Thoracic aorta (tissue), 2 donors: ENCODE results near the gene UGT1A6. TPM values are rescaled to one million over a fixed set of nuclear protein-coding genes. Genes with fewer than 3 reads are reported as not detected.

Experiments
- ATAC-seq: fragments of 150-250 bp; one replicate; pipeline ENCODE4 v1.8.0; 2017; ENCODE audit warnings: low read depth; ENCODE audit not compliant: insufficient number of reproducible peaks, low FRiP score
- DNase-seq: peaks from one replicate; pipeline ENCODE4 v3.0.0-alpha.2; 2020; ENCODE audit warnings: low spot score
- H3K27ac ChIP-seq, 2 donors: fragments of 200-600 bp; sonication (generic); 1 replicate in 1 of 2; 2 replicates in 1 of 2; pipeline ENCODE4 v1.5.1; 2016; ENCODE audit warnings: mild to moderate bottlenecking in 2 of 2, moderate library complexity in 2 of 2
- H3K27me3 ChIP-seq: fragments of 200-600 bp; sonication (generic); replicated peaks from 2 replicates; pipeline ENCODE4 v1.6.0; 2016; ENCODE audit warnings: mild to moderate bottlenecking; ENCODE audit not compliant: insufficient read depth
- H3K36me3 ChIP-seq: fragments of 200-600 bp; sonication (generic); one replicate; pipeline ENCODE4 v1.5.1; 2016
- H3K4me1 ChIP-seq, 2 donors: fragments of 200-600 bp; sonication (generic); 1 replicate in 1 of 2; 2 replicates in 1 of 2; pipeline versions ENCODE4 v1.5.1 to v1.6.0; 2016; ENCODE audit warnings: low read depth in 2 of 2, mild to moderate bottlenecking in 1 of 2; ENCODE audit not compliant: control insufficient read depth in 1 of 2
- H3K4me3 ChIP-seq: fragments of 200-600 bp; sonication (generic); 2 replicates; pipeline ENCODE4 v1.5.1; 2016; ENCODE audit warnings: mild to moderate bottlenecking
- H3K9me3 ChIP-seq: fragments of 200-600 bp; sonication (generic); 2 replicates; pipeline ENCODE4 v1.5.1; 2016
- total RNA-seq, 2 donors: library from RNA; depleted of rRNA; stranded (reverse); fragments of >200 nt; gene quantifications; one replicate each; pipeline versions ENCODE4 v1.1.0 to v1.2.3, GENCODE V29; 2016
- TF ChIP-seq, protein P1 (sequence below): fragments of 200-600 bp; sonication (generic); IDR thresholded peaks from one replicate; pipeline ENCODE4 v1.5.1; 2019; ENCODE audit warnings: antibody characterized with exemption

The UGT1A6 gene
- total RNA-seq, 2 donors from 2014 or later = not detected

DNA sequence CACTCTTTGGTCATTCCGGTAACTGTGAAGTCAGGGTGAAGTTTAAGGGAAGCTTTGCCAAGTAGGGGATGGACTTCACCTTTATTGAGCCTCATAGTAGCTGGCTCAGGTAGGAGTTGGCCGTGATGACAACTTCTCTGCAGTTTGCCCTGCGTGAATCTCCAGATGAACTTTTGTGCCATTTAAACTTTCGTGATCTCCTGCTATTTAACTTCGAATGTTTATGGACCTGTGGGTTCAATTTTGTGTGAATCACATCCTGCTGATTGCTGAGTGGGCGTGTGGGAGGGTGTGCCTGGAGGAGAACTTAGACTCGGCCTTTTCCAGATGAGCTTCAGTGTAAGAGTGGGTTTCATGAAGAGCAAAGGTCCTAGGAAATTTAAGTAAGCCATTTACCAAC, 71.6 kb downstream of the UGT1A6 start:
- no peaks in the 10 kb centered on the region for H3K27me3 ChIP-seq
- H3K27ac ChIP-seq = no peak overlapping the region
- DNase-seq = no peak
- no peak overlapping the region for H3K4me3 ChIP-seq
- TF ChIP-seq, protein P1, sequence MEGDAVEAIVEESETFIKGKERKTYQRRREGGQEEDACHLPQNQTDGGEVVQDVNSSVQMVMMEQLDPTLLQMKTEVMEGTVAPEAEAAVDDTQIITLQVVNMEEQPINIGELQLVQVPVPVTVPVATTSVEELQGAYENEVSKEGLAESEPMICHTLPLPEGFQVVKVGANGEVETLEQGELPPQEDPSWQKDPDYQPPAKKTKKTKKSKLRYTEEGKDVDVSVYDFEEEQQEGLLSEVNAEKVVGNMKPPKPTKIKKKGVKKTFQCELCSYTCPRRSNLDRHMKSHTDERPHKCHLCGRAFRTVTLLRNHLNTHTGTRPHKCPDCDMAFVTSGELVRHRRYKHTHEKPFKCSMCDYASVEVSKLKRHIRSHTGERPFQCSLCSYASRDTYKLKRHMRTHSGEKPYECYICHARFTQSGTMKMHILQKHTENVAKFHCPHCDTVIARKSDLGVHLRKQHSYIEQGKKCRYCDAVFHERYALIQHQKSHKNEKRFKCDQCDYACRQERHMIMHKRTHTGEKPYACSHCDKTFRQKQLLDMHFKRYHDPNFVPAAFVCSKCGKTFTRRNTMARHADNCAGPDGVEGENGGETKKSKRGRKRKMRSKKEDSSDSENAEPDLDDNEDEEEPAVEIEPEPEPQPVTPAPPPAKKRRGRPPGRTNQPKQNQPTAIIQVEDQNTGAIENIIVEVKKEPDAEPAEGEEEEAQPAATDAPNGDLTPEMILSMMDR = no peak
- ATAC-seq = no peak
- H3K36me3 ChIP-seq = no peaks in the 10 kb centered on the region
- no peaks in the 10 kb centered on the region for H3K9me3 ChIP-seq
- no peaks in the 10 kb centered on the region for H3K4me1 ChIP-seq

DNA sequence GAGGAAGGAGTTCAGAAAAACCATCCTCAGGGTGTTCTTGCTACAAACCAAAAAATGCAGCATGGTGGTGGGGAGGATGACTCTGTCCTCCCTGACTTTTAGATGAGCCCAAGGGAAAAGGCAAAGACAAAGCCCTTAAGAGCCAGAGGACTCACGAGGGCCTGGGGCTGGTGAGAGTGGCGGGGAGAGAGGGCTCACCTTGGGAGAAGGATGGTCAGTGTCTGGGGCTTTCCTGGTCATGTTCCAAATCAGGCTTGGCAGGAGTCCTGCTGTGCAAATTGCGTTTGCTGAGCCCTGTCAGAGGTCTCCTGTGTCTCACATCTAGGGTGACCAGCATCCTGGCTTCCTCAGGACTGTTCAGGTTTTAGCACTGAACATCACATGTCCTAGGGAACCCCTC, 72.1 kb downstream of the UGT1A6 start:
- Histone ChIP-seq H3K4me3 (no peak overlapping the region), H3K4me1 (no peaks in the 10 kb centered on the region), H3K36me3 (no peaks in the 10 kb centered on the region), H3K9me3 (no peaks in the 10 kb centered on the region), H3K27ac (no peak overlapping the region), H3K27me3 (no peaks in the 10 kb centered on the region)
- no peak for DNase-seq
- TF ChIP-seq, protein P1 = no peak
- no peak for ATAC-seq

DNA sequence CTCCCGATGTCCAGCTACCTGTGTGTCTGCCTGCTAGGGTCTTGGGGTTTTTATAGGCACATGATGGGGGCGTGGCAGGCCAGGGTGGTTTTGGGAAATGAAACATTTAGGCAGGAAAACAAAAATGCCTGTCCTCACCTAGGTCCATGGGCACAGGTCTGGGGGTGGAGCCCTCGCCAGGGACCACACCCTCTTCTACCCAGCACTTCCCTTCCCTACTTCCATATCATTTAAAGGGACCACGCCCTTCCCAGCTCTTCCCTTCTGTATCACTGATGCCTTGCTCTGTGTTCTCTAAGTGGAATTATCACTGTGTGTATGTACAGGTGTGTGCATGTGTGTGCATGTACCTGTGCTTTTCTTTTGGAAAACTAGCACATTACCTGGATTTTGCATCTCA, 73.7 kb downstream of the UGT1A6 start:
- Histone ChIP-seq H3K4me3 (no peak overlapping the region), H3K27me3 (no peaks in the 10 kb centered on the region), H3K9me3 (no peaks in the 10 kb centered on the region), H3K36me3 (no peaks in the 10 kb centered on the region), H3K4me1 (no peaks in the 10 kb centered on the region), H3K27ac (no peak overlapping the region)
- ATAC-seq (no peak), DNase-seq (no peak)
- TF ChIP-seq, protein P1 = no peak

DNA sequence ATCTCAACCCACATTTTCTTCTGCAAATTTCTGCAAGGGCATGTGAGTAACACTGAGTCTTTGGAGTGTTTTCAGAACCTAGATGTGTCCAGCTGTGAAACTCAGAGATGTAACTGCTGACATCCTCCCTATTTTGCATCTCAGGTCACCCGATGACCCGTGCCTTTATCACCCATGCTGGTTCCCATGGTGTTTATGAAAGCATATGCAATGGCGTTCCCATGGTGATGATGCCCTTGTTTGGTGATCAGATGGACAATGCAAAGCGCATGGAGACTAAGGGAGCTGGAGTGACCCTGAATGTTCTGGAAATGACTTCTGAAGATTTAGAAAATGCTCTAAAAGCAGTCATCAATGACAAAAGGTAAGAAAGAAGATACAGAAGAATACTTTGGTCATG, 75.4 kb downstream of the UGT1A6 start:
- Histone ChIP-seq H3K36me3 (no peaks in the 10 kb centered on the region), H3K27ac (no peak overlapping the region), H3K4me3 (no peak overlapping the region), H3K4me1 (no peaks in the 10 kb centered on the region), H3K27me3 (no peaks in the 10 kb centered on the region), H3K9me3 (no peaks in the 10 kb centered on the region)
- TF ChIP-seq, protein P1 = no peak
- ATAC-seq = no peak
- DNase-seq = no peak

DNA sequence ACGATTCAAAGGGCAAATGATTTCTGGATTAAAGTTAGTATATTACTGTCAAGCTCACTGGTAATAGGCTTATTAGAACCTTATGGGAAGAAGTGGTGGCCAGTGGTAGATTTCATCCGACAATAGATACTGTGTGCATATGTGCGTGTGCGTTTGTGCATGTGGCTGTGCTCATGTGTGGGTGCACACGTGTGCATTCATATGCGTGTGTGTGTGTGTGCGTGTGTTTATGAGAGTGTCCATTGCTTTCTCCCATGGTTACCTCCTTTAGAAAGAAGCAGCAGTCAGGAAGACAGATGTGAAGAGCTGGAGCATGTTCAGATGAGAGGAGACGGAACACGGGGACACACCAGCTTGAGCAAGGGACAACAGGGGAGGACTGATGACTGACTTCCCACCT, 76.6 kb downstream of the UGT1A6 start:
- no peaks in the 10 kb centered on the region for H3K27me3 ChIP-seq
- ATAC-seq (no peak), DNase-seq (no peak)
- no peaks in the 10 kb centered on the region for H3K9me3 ChIP-seq
- H3K27ac ChIP-seq = no peak overlapping the region
- TF ChIP-seq, protein P1 = no peak
- H3K4me3 ChIP-seq = no peak overlapping the region
- no peaks in the 10 kb centered on the region for H3K4me1 ChIP-seq
- no peaks in the 10 kb centered on the region for H3K36me3 ChIP-seq
